ENCODE results near the gene CAPNS1. TPM values are rescaled to one million over a fixed set of nuclear protein-coding genes. Genes with fewer than 3 reads are reported as not detected.
A peak's percentile ranks its signal among the peaks of the same experiment; 100 is the strongest.
"Not testable (repeated sequence)": the region's sequence is repeated elsewhere in the genome, so short reads cannot be mapped to it uniquely, and the experiment has no call there.

Gene CAPNS1
- total RNA-seq, 1 experiment from 2014 or later: 577 TPM

- Histone ChIP-seq H3K27me3 (replicated peaks; ENCODE audit: insufficient read depth, low read depth, low read length, poor library complexity) (no peaks in the 10 kb centered on the region), H3K4me1 (ENCODE audit: insufficient read depth, low read length, poor library complexity, severe bottlenecking) (no peaks in the 10 kb centered on the region), H3K36me3 (ENCODE audit: insufficient read depth, low read length, poor library complexity, severe bottlenecking) (peaks cover 10% of the 10 kb centered on the region), H3K27ac (ENCODE audit: low read depth, low read length, poor library complexity, severe bottlenecking) (peak overlapping the region; percentile 90), H3K9me3 (ENCODE audit: low read depth, low read length, poor library complexity, severe bottlenecking) (no peaks in the 10 kb centered on the region), H3K4me3 (ENCODE audit: low read depth, low read length, poor library complexity, severe bottlenecking) (peak overlapping the region; percentile 49)
- BruUV-seq (replicated peaks): no TSS peak
- CTCF ChIA-PET: interaction anchor here (0.7 to 1.1 kb wide), 2 partner anchors 13 to 41 kb away, joined by 4 to 21 read pairs; partner anchors contain the start of gene TBCB
- TF ChIP-seq, protein P1, sequence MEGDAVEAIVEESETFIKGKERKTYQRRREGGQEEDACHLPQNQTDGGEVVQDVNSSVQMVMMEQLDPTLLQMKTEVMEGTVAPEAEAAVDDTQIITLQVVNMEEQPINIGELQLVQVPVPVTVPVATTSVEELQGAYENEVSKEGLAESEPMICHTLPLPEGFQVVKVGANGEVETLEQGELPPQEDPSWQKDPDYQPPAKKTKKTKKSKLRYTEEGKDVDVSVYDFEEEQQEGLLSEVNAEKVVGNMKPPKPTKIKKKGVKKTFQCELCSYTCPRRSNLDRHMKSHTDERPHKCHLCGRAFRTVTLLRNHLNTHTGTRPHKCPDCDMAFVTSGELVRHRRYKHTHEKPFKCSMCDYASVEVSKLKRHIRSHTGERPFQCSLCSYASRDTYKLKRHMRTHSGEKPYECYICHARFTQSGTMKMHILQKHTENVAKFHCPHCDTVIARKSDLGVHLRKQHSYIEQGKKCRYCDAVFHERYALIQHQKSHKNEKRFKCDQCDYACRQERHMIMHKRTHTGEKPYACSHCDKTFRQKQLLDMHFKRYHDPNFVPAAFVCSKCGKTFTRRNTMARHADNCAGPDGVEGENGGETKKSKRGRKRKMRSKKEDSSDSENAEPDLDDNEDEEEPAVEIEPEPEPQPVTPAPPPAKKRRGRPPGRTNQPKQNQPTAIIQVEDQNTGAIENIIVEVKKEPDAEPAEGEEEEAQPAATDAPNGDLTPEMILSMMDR (conservative IDR thresholded peaks at IDR 0.05; ENCODE audit: low read depth, low read length): no peak
- TF ChIP-seq EZH2 (IDR thresholded peaks at IDR 0.05; ENCODE audit: borderline replicate concordance, low read depth, low read length, poor library complexity, severe bottlenecking): no peak
- intact Hi-C loops (cut with micrococcal nuclease; ENCODE audit: unreplicated experiment): loop anchor here (1.0 to 2.0 kb wide), 2 partner anchors 42 to 364 kb away; no protein-coding TSS in a partner anchor
- DNase-seq (ENCODE audit: low spot score): no peak
- POLR2A ChIA-PET (ENCODE audit: low non-redundant PET): interaction anchor here (0.6 kb wide), 2 partner anchors 778 to 1939 kb away, joined by 3 to 7 read pairs; no protein-coding TSS in a partner anchor
These were observed 11.5 kb upstream of the CAPNS1 start for GRCh38 chr19:36128392-36128736.

- H3K4me1 ChIP-seq (ENCODE audit: insufficient read depth, low read length, poor library complexity, severe bottlenecking); H3K4me3 ChIP-seq (ENCODE audit: low read depth, low read length, poor library complexity, severe bottlenecking); H3K27me3 ChIP-seq (replicated peaks; ENCODE audit: insufficient read depth, low read depth, low read length, poor library complexity); CTCF ChIA-PET; POLR2A ChIA-PET (ENCODE audit: low non-redundant PET); intact Hi-C loops (cut with micrococcal nuclease; ENCODE audit: unreplicated experiment); H3K9me3 ChIP-seq (ENCODE audit: low read depth, low read length, poor library complexity, severe bottlenecking); DNase-seq (ENCODE audit: low spot score); BruUV-seq (replicated peaks); H3K27ac ChIP-seq (ENCODE audit: low read depth, low read length, poor library complexity, severe bottlenecking); H3K36me3 ChIP-seq (ENCODE audit: insufficient read depth, low read length, poor library complexity, severe bottlenecking): not testable (repeated sequence)
These were observed 8.6 kb upstream of the CAPNS1 start for GRCh38 chr19:36131221-36131620.

GRCh38 chr19:36134867-36135266 lies 5.0 kb upstream of the CAPNS1 start:
- BruUV-seq (replicated peaks); H3K27ac ChIP-seq (ENCODE audit: low read depth, low read length, poor library complexity, severe bottlenecking); H3K9me3 ChIP-seq (ENCODE audit: low read depth, low read length, poor library complexity, severe bottlenecking); H3K4me3 ChIP-seq (ENCODE audit: low read depth, low read length, poor library complexity, severe bottlenecking); H3K27me3 ChIP-seq (replicated peaks; ENCODE audit: insufficient read depth, low read depth, low read length, poor library complexity); CTCF ChIA-PET; H3K36me3 ChIP-seq (ENCODE audit: insufficient read depth, low read length, poor library complexity, severe bottlenecking); H3K4me1 ChIP-seq (ENCODE audit: insufficient read depth, low read length, poor library complexity, severe bottlenecking); intact Hi-C loops (cut with micrococcal nuclease; ENCODE audit: unreplicated experiment); DNase-seq (ENCODE audit: low spot score); POLR2A ChIA-PET (ENCODE audit: low non-redundant PET): not testable (repeated sequence)

GRCh38 chr19:36136964-36137686 lies 2.7 kb upstream of the CAPNS1 start:
- Histone ChIP-seq H3K4me3 (ENCODE audit: low read depth, low read length, poor library complexity, severe bottlenecking) (no peak overlapping the region), H3K36me3 (ENCODE audit: insufficient read depth, low read length, poor library complexity, severe bottlenecking) (peaks cover under 1% of the 10 kb centered on the region), H3K9me3 (ENCODE audit: low read depth, low read length, poor library complexity, severe bottlenecking) (no peaks in the 10 kb centered on the region), H3K4me1 (ENCODE audit: insufficient read depth, low read length, poor library complexity, severe bottlenecking) (peaks cover 10% of the 10 kb centered on the region), H3K27me3 (replicated peaks; ENCODE audit: insufficient read depth, low read depth, low read length, poor library complexity) (no peaks in the 10 kb centered on the region), H3K27ac (ENCODE audit: low read depth, low read length, poor library complexity, severe bottlenecking) (no peak overlapping the region)
- TF ChIP-seq, protein P1 (conservative IDR thresholded peaks at IDR 0.05; ENCODE audit: low read depth, low read length): no peak
- TF ChIP-seq EZH2 (IDR thresholded peaks at IDR 0.05; ENCODE audit: borderline replicate concordance, low read depth, low read length, poor library complexity, severe bottlenecking): no peak
- intact Hi-C loops (cut with micrococcal nuclease; ENCODE audit: unreplicated experiment): no loop called here
- DNase-seq (ENCODE audit: low spot score): peak; percentile 46
- ChIA-PET CTCF (no interaction called here), POLR2A (ENCODE audit: low non-redundant PET) (interaction anchor here (0.6 kb wide), 1 partner anchor 22 kb away, joined by 4 read pairs; the partner anchor contains the start of gene POLR2I)
- no TSS peak for BruUV-seq (replicated peaks)
